NCI-H2196 treated with DMSO at 0.1 percent for 48 hours (cell line): ENCODE measurements around the gene SSR2.
A peak's percentile ranks its signal among the peaks of the same experiment; 100 is the strongest.
"Not testable (repeated sequence)": the region's sequence is repeated elsewhere in the genome, so short reads cannot be mapped to it uniquely, and the experiment has no call there.

Source experiments
- DNase-seq: peaks from one replicate; lab custom pipeline; 2025; ENCODE audit not compliant: unreplicated experiment; lab: John Stamatoyannopoulos, UW

The SSR2 gene

GRCh38 chr1:155996166-155996565 is 24.6 kb downstream of the SSR2 start:
- no peak for DNase-seq

GRCh38 chr1:155993595-155993994 is 27.2 kb downstream of the SSR2 start:
- DNase-seq, result no peak

GRCh38 chr1:155990005-155990739 is 30.6 kb downstream of the SSR2 start:
- DNase-seq, result no peak

- DNase-seq, result peak; percentile 32
Observed at GRCh38 chr1:155989242-155990004, 31.3 kb downstream of the SSR2 start.

- DNase-seq, result not testable (repeated sequence)
Observed at GRCh38 chr1:155984903-155985645, 35.7 kb downstream of the SSR2 start.

GRCh38 chr1:155984341-155984740 is 36.4 kb downstream of the SSR2 start:
- peak; percentile 96 for DNase-seq

GRCh38 chr1:155983191-155984024 is 37.3 kb downstream of the SSR2 start:
- peak; percentile 86 for DNase-seq

- DNase-seq, result no peak
Observed at GRCh38 chr1:155982106-155982505, 38.6 kb downstream of the SSR2 start.

- no peak for DNase-seq
Observed at GRCh38 chr1:155981266-155982088, 39.3 kb downstream of the SSR2 start.

GRCh38 chr1:155979597-155980343 is 41.0 kb downstream of the SSR2 start:
- no peak for DNase-seq

- no peak for DNase-seq
Observed at GRCh38 chr1:155978973-155979429, 41.8 kb downstream of the SSR2 start.

GRCh38 chr1:155978325-155978972 is 42.3 kb downstream of the SSR2 start, which contains the start of gene ARHGEF2:
ARHGEF2 (minus strand) TSS chr1:155978547; CDS start chr1:155978427, 120 bp downstream.
- DNase-seq, result peak; percentile 37

- DNase-seq, result no peak
Observed at GRCh38 chr1:155977690-155978324, 42.9 kb downstream of the SSR2 start.

GRCh38 chr1:155976913-155977689 is 43.6 kb downstream of the SSR2 start:
- no peak for DNase-seq

GRCh38 chr1:155976062-155976912 is 44.5 kb downstream of the SSR2 start:
- peak; percentile 36 for DNase-seq

- DNase-seq, result no peak
Observed at GRCh38 chr1:155975375-155976061, 45.2 kb downstream of the SSR2 start.
